Measurements from ENCODE around the gene C21orf91.
"Not testable (repeated sequence)": the region's sequence is repeated elsewhere in the genome, so short reads cannot be mapped to it uniquely, and the experiment has no call there.

The C21orf91 gene

GRCh38 chr21:17775431-17776126 lies 43.6 kb downstream of the C21orf91 start:
- no peak for DNase-seq

GRCh38 chr21:17775021-17775420 lies 44.1 kb downstream of the C21orf91 start:
- DNase-seq: not testable (repeated sequence)

- no peak for DNase-seq
These were observed 49.7 kb downstream of the C21orf91 start for GRCh38 chr21:17769447-17769845.

- DNase-seq: no peak
These were observed 50.2 kb downstream of the C21orf91 start for GRCh38 chr21:17768840-17769446.

GRCh38 chr21:17765207-17765606 lies 53.9 kb downstream of the C21orf91 start:
- DNase-seq: no peak

- DNase-seq: no peak
These were observed 55.7 kb downstream of the C21orf91 start for GRCh38 chr21:17763288-17764037.

GRCh38 chr21:17759511-17760178 lies 59.5 kb downstream of the C21orf91 start:
- no peak for DNase-seq

GRCh38 chr21:17758683-17759082 lies 60.5 kb downstream of the C21orf91 start:
- DNase-seq: no peak

- no peak for DNase-seq
These were observed 61.5 kb downstream of the C21orf91 start for GRCh38 chr21:17757671-17758070.

- DNase-seq: no peak
These were observed 65.4 kb downstream of the C21orf91 start for GRCh38 chr21:17753736-17754135.

GRCh38 chr21:17752171-17752570 lies 67.0 kb downstream of the C21orf91 start:
- DNase-seq: no peak

- DNase-seq: no peak
These were observed 72.2 kb downstream of the C21orf91 start for GRCh38 chr21:17746920-17747319.

- DNase-seq: no peak
These were observed 74.1 kb downstream of the C21orf91 start for GRCh38 chr21:17745086-17745485.

GRCh38 chr21:17742940-17743592 lies 76.1 kb downstream of the C21orf91 start:
- DNase-seq: no peak

GRCh38 chr21:17742181-17742580 lies 77.0 kb downstream of the C21orf91 start:
- DNase-seq: no peak

Data from NCI-H226 (cell line).